ENCODE measurements around the gene GP1BB. TPM values are rescaled to one million over a fixed set of nuclear protein-coding genes. Genes with fewer than 3 reads are reported as not detected.

GP1BB gene
- total and polyA plus RNA-seq, 2 of the 4 experiments (the other 2 are of a cell fraction): 0.18 to 1.5 TPM

DNA sequence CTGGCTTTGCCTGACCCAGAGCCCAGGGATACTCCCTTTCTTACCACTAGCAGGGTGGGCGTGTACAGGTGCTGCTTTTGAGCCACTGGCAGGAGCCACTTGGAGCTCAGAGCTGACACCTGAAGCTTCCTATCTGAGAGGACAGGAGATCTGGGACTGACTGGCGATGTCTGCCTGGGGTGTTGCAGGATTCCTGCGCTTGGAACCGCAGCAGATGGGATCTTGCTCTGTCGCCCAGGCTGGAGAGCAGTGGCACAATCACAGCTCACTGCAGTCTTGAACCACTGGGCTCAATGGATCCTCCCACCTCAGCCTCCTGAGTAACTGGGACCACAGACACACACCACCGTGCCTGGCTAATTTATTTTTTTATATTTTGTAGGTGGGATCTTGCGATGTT lies 17.7 kb downstream of the GP1BB start:
- H2AK5ac ChIP-seq (ENCODE audit: low read depth, low read length): no peak overlapping the region
- ChIA-PET CTCF (interaction anchor here (1.3 kb wide), 1 partner anchor 11 kb away, joined by 5 read pairs; no protein-coding TSS in a partner anchor), POLR2A (ENCODE audit: unreplicated experiment) (no interaction called here)
- no peak overlapping the region for H3K4me2 ChIP-seq (ENCODE audit: low read depth, low read length)
- H3K4me3 ChIP-seq (ENCODE audit: insufficient read depth, low read depth, low read length): no peak overlapping the region
- in situ Hi-C loops (cut with MboI; ENCODE audit: low sequenced_read_pairs): no loop called here
- no peak overlapping the region for H2BK120ac ChIP-seq (ENCODE audit: low read depth, low read length)
- no peak for TF ChIP-seq MAFK (IDR thresholded peaks at IDR 0.05; ENCODE audit: low read depth, low read length)
- no peak for TF ChIP-seq RAD21 (IDR thresholded peaks at IDR 0.05; ENCODE audit: low read length)
- TF ChIP-seq, protein P1, sequence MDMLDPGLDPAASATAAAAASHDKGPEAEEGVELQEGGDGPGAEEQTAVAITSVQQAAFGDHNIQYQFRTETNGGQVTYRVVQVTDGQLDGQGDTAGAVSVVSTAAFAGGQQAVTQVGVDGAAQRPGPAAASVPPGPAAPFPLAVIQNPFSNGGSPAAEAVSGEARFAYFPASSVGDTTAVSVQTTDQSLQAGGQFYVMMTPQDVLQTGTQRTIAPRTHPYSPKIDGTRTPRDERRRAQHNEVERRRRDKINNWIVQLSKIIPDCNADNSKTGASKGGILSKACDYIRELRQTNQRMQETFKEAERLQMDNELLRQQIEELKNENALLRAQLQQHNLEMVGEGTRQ (IDR thresholded peaks at IDR 0.05; ENCODE audit: low read depth, low read length): no peak
- no peak for TF ChIP-seq CHD1 (IDR thresholded peaks at IDR 0.05; ENCODE audit: low read depth, low read length)
- no peak for TF ChIP-seq MAZ (IDR thresholded peaks at IDR 0.05; ENCODE audit: borderline replicate concordance, low read depth, low read length)
- TF ChIP-seq SMC3 (IDR thresholded peaks at IDR 0.05; ENCODE audit: low read depth, low read length): no peak
- TF ChIP-seq CTCF (conservative IDR thresholded peaks at IDR 0.05; ENCODE audit: low read depth, low read length): no peak
- no peak for TF ChIP-seq BHLHE40 (IDR thresholded peaks at IDR 0.05; ENCODE audit: low read depth, low read length)
- no peak for TF ChIP-seq ELK1 (IDR thresholded peaks at IDR 0.05; ENCODE audit: borderline replicate concordance, low read depth, low read length)
- TF ChIP-seq NFE2L2 (IDR thresholded peaks at IDR 0.05; ENCODE audit: low read depth, low read length): no peak
- TF ChIP-seq CEBPB (IDR thresholded peaks at IDR 0.05; ENCODE audit: low read depth, low read length): no peak
- TF ChIP-seq RCOR1 (IDR thresholded peaks at IDR 0.05; ENCODE audit: insufficient replicate concordance, low read length): no peak
- TF ChIP-seq MXI1 (IDR thresholded peaks at IDR 0.05; ENCODE audit: borderline replicate concordance, low read depth, low read length): no peak
- no peak for TF ChIP-seq POLR2A (IDR thresholded peaks at IDR 0.05; ENCODE audit: low read depth, low read length)
- no peak for TF ChIP-seq RFX5 (IDR thresholded peaks at IDR 0.05; ENCODE audit: low read depth, low read length)
- TF ChIP-seq FOS (IDR thresholded peaks at IDR 0.05; ENCODE audit: low read depth, low read length): no peak
- peaks cover 2% of the 10 kb centered on the region; the same call in 1 of the 2 replicates for H3K4me1 ChIP-seq (ENCODE audit: control insufficient read depth, insufficient read depth, low read length)
- dilution Hi-C loops (cut with HindIII; ENCODE audit: low sequenced_read_pairs, unreplicated experiment): no loop called here
- no peak overlapping the region for H2BK5ac ChIP-seq (ENCODE audit: low read depth, low read length, poor library complexity, severe bottlenecking)
- H3K9me3 ChIP-seq (ENCODE audit: control insufficient read depth, insufficient read depth, low read length): no peaks in the 10 kb centered on the region
- no peak overlapping the region for H3K56ac ChIP-seq (ENCODE audit: extremely low read depth, insufficient read depth, low read length)
- H3K4ac ChIP-seq (ENCODE audit: low read depth, low read length): no peak overlapping the region
- H4K91ac ChIP-seq (ENCODE audit: insufficient read depth, low read depth, low read length): no peak overlapping the region
- WGBS, 2 experiments (ENCODE audit: extremely low coverage in 2 of 2, insufficient read length in 1 of 2): 86% methylated on average over 1 of the region's 7 CpGs; no CpG with 5 or more reads in 1 of the 2 experiments
- H3K27me3 ChIP-seq (ENCODE audit: control insufficient read depth, insufficient read depth, low read length): peaks cover 2% of the 10 kb centered on the region; the same call in 1 of the 2 replicates
- no peak overlapping the region for H4K5ac ChIP-seq (ENCODE audit: low read depth, low read length)
- H4K8ac ChIP-seq (ENCODE audit: low read depth in 2 of 2, low read length in 2 of 2): no peak overlapping the region
- no peak overlapping the region for H3K18ac ChIP-seq (ENCODE audit: low read depth, low read length)
- DNase-seq: no peak
- no peak overlapping the region for H3K23ac ChIP-seq (ENCODE audit: low read depth, low read length)
- no peak overlapping the region for H2BK20ac ChIP-seq (ENCODE audit: low read depth, low read length)
- no peaks in the 10 kb centered on the region for H3K9me1 ChIP-seq (ENCODE audit: insufficient read depth, low read length)
- H3K79me1 ChIP-seq (ENCODE audit: low read depth in 1 of 2, low read length in 2 of 2): no peaks in the 10 kb centered on the region
- no peak overlapping the region for H3K9ac ChIP-seq (ENCODE audit: low read depth, low read length)
- no peaks in the 10 kb centered on the region for H3K36me3 ChIP-seq (ENCODE audit: control insufficient read depth, insufficient read depth, low read length)
- H3K14ac ChIP-seq (replicated peaks; ENCODE audit: low read depth, low read length): no peak overlapping the region
- BruUV-seq (replicated peaks): no TSS peak
- H3K27ac ChIP-seq (ENCODE audit: insufficient read depth, low read length): no peak overlapping the region
- no peak overlapping the region for H2AFZ ChIP-seq (replicated peaks; ENCODE audit: low read length, poor library complexity)
- no peaks in the 10 kb centered on the region; the same call in 1 of the 2 replicates for H4K20me1 ChIP-seq (ENCODE audit: insufficient read depth, low read length)
- no peak overlapping the region for H2AK9ac ChIP-seq (replicated peaks; ENCODE audit: low read depth, low read length, poor library complexity)
- ATAC-seq (ENCODE audit: low read depth): no peak
- intact Hi-C loops (cut with micrococcal nuclease): no loop called here
- no peak overlapping the region for H2BK15ac ChIP-seq (ENCODE audit: low read depth, low read length)

Measured in IMR-90 (cell line).